ENCODE results near the gene GOLGA6L7.
"Not testable (repeated sequence)": the region's sequence is repeated elsewhere in the genome, so short reads cannot be mapped to it uniquely, and the experiment has no call there.

The GOLGA6L7 gene

GRCh38 chr15:28813392-28813791 lies 35.1 kb downstream of the GOLGA6L7 start:
- H3K9ac ChIP-seq (ENCODE audit: low read length); H3K9me3 ChIP-seq (ENCODE audit: insufficient read depth, low read length); H3K4me1 ChIP-seq (ENCODE audit: low read length); H3K4me3 ChIP-seq (ENCODE audit: low read length); H2AFZ ChIP-seq (ENCODE audit: low read depth, low read length); H3K27me3 ChIP-seq (ENCODE audit: low read depth, low read length); H3K79me2 ChIP-seq (ENCODE audit: low read length); H3K36me3 ChIP-seq (replicated peaks; ENCODE audit: low read depth, low read length); H3K4me2 ChIP-seq (ENCODE audit: low read length); H4K20me1 ChIP-seq (ENCODE audit: insufficient read depth, low read length); H3K27ac ChIP-seq (ENCODE audit: low read length): not testable (repeated sequence)

- not testable (repeated sequence) for H3K36me3 ChIP-seq (replicated peaks; ENCODE audit: low read depth, low read length); H3K4me3 ChIP-seq (ENCODE audit: low read length); H3K9ac ChIP-seq (ENCODE audit: low read length)
Measured at GRCh38 chr15:28811852-28812550, 36.4 kb downstream of the GOLGA6L7 start.

GRCh38 chr15:28810444-28810843 lies 38.0 kb downstream of the GOLGA6L7 start:
- not testable (repeated sequence) for H3K9me3 ChIP-seq (ENCODE audit: insufficient read depth, low read length); H3K79me2 ChIP-seq (ENCODE audit: low read length); H2AFZ ChIP-seq (ENCODE audit: low read depth, low read length); H3K27me3 ChIP-seq (ENCODE audit: low read depth, low read length); H3K4me3 ChIP-seq (ENCODE audit: low read length); H3K4me1 ChIP-seq (ENCODE audit: low read length); H3K36me3 ChIP-seq (replicated peaks; ENCODE audit: low read depth, low read length); H3K4me2 ChIP-seq (ENCODE audit: low read length); H3K27ac ChIP-seq (ENCODE audit: low read length); H4K20me1 ChIP-seq (ENCODE audit: insufficient read depth, low read length); H3K9ac ChIP-seq (ENCODE audit: low read length)

More at GRCh38 chr15:28811852-28812550, 36.4 kb downstream of the GOLGA6L7 start:
- not testable (repeated sequence) for H3K79me2 ChIP-seq (ENCODE audit: low read length); H3K9me3 ChIP-seq (ENCODE audit: insufficient read depth, low read length); H2AFZ ChIP-seq (ENCODE audit: low read depth, low read length); H3K4me1 ChIP-seq (ENCODE audit: low read length); H4K20me1 ChIP-seq (ENCODE audit: insufficient read depth, low read length); H3K4me2 ChIP-seq (ENCODE audit: low read length); H3K27ac ChIP-seq (ENCODE audit: low read length); H3K27me3 ChIP-seq (ENCODE audit: low read depth, low read length)

- H3K4me3 ChIP-seq (ENCODE audit: low read length); H4K20me1 ChIP-seq (ENCODE audit: insufficient read depth, low read length); H3K36me3 ChIP-seq (replicated peaks; ENCODE audit: low read depth, low read length); H3K4me1 ChIP-seq (ENCODE audit: low read length); H3K79me2 ChIP-seq (ENCODE audit: low read length); H3K27me3 ChIP-seq (ENCODE audit: low read depth, low read length); H2AFZ ChIP-seq (ENCODE audit: low read depth, low read length); H3K27ac ChIP-seq (ENCODE audit: low read length); H3K4me2 ChIP-seq (ENCODE audit: low read length); H3K9me3 ChIP-seq (ENCODE audit: insufficient read depth, low read length); H3K9ac ChIP-seq (ENCODE audit: low read length): not testable (repeated sequence)
Measured at GRCh38 chr15:28808136-28808535, 40.3 kb downstream of the GOLGA6L7 start.

- H3K9me3 ChIP-seq (ENCODE audit: insufficient read depth, low read length), result not testable (repeated sequence)
Measured at GRCh38 chr15:28800366-28800765, 48.1 kb downstream of the GOLGA6L7 start.

GRCh38 chr15:28798234-28798633 lies 50.2 kb downstream of the GOLGA6L7 start:
- H2AFZ ChIP-seq (ENCODE audit: low read depth, low read length); H3K9me3 ChIP-seq (ENCODE audit: insufficient read depth, low read length); H3K4me3 ChIP-seq (ENCODE audit: low read length); H3K79me2 ChIP-seq (ENCODE audit: low read length); H3K9ac ChIP-seq (ENCODE audit: low read length); H3K4me1 ChIP-seq (ENCODE audit: low read length); H3K27me3 ChIP-seq (ENCODE audit: low read depth, low read length); H3K4me2 ChIP-seq (ENCODE audit: low read length); H3K36me3 ChIP-seq (replicated peaks; ENCODE audit: low read depth, low read length); H3K27ac ChIP-seq (ENCODE audit: low read length); H4K20me1 ChIP-seq (ENCODE audit: insufficient read depth, low read length): not testable (repeated sequence)

More at GRCh38 chr15:28800366-28800765, 48.1 kb downstream of the GOLGA6L7 start:
- not testable (repeated sequence) for H3K27ac ChIP-seq (ENCODE audit: low read length); H4K20me1 ChIP-seq (ENCODE audit: insufficient read depth, low read length); H3K9ac ChIP-seq (ENCODE audit: low read length); H3K79me2 ChIP-seq (ENCODE audit: low read length); H3K27me3 ChIP-seq (ENCODE audit: low read depth, low read length); H3K4me3 ChIP-seq (ENCODE audit: low read length); H3K4me1 ChIP-seq (ENCODE audit: low read length); H3K4me2 ChIP-seq (ENCODE audit: low read length); H2AFZ ChIP-seq (ENCODE audit: low read depth, low read length); H3K36me3 ChIP-seq (replicated peaks; ENCODE audit: low read depth, low read length)

- not testable (repeated sequence) for H3K27ac ChIP-seq (ENCODE audit: low read length); H3K4me3 ChIP-seq (ENCODE audit: low read length); H2AFZ ChIP-seq (ENCODE audit: low read depth, low read length); H3K9ac ChIP-seq (ENCODE audit: low read length); H3K4me2 ChIP-seq (ENCODE audit: low read length); H3K9me3 ChIP-seq (ENCODE audit: insufficient read depth, low read length); H4K20me1 ChIP-seq (ENCODE audit: insufficient read depth, low read length); H3K79me2 ChIP-seq (ENCODE audit: low read length); H3K27me3 ChIP-seq (ENCODE audit: low read depth, low read length); H3K36me3 ChIP-seq (replicated peaks; ENCODE audit: low read depth, low read length)
- peak; percentile 40; the same call in 1 of the 2 replicates for TF ChIP-seq CTCF (IDR thresholded peaks at IDR 0.05; ENCODE audit: low read depth, low read length)
- H3K4me1 ChIP-seq (ENCODE audit: low read length), result peaks cover 18% of the 10 kb centered on the region
Measured at GRCh38 chr15:28794231-28794630, 54.2 kb downstream of the GOLGA6L7 start.
